AG09309 (cell line): ENCODE data around the gene ARHGEF9.

Experiments used
- DNase-seq: peaks from one replicate; pipeline ENCODE4 v3.0.0-alpha.2; 2010; ENCODE audit warnings: low read depth
- H3K4me3 ChIP-seq: 2 replicates; pipeline ENCODE4 v1.5.1; 2011; ENCODE audit warnings: mild to moderate bottlenecking, low read depth, low read length, moderate library complexity; ENCODE audit not compliant: control insufficient read depth
- TF ChIP-seq, protein P1 (sequence below): IDR thresholded peaks from 2 replicates; pipeline ENCODE4 v1.5.1; 2011; ENCODE audit warnings: mild to moderate bottlenecking, low read depth, low read length, inconsistent platforms; ENCODE audit not compliant: insufficient read depth, control insufficient read depth; ENCODE audit errors: missing control alignments

ARHGEF9 gene

DNA sequence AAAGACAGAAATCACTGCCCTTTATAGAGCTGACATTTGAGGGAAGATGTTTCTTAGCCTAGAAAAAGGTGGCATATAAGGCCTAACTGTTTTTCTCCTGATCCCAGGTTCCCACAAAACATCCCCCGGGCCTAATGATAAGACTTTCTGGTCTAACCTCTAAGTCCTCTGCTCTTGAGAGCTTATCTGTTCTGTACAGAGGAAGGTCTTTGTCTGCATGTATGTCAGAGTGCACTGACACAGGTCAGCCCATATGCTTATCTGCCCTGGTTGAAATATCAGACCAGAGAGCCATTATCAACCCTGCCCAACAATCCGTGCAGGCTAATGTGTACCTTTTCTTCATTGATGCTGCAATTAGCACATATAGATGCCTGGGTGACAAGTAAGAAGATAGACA, 76.2 kb downstream of the ARHGEF9 start:
- no peak overlapping the region for H3K4me3 ChIP-seq
- DNase-seq, result no peak
- TF ChIP-seq, protein P1, sequence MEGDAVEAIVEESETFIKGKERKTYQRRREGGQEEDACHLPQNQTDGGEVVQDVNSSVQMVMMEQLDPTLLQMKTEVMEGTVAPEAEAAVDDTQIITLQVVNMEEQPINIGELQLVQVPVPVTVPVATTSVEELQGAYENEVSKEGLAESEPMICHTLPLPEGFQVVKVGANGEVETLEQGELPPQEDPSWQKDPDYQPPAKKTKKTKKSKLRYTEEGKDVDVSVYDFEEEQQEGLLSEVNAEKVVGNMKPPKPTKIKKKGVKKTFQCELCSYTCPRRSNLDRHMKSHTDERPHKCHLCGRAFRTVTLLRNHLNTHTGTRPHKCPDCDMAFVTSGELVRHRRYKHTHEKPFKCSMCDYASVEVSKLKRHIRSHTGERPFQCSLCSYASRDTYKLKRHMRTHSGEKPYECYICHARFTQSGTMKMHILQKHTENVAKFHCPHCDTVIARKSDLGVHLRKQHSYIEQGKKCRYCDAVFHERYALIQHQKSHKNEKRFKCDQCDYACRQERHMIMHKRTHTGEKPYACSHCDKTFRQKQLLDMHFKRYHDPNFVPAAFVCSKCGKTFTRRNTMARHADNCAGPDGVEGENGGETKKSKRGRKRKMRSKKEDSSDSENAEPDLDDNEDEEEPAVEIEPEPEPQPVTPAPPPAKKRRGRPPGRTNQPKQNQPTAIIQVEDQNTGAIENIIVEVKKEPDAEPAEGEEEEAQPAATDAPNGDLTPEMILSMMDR, result no peak

DNA sequence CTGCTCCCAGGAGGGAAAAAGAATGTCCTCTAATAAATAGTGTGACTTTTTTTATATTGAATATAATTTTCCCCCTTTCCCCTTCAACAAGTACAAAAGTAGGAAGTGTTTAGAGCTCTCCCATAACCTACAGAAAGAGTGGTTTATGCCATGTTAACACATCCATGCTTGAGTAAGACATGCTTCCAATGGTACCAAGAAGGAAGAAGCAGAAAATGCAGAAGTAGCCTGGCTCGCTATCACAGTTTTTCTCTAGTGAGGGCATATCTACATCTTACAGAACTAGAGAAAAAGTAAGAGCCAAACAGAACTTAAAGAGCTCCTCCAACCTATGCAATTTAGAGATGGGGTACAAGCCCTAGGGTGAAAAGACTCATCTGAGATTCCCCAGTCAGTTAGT, 82.5 kb downstream of the ARHGEF9 start:
- DNase-seq, result no peak
- TF ChIP-seq, protein P1, result no peak
- H3K4me3 ChIP-seq, result no peak overlapping the region

DNA sequence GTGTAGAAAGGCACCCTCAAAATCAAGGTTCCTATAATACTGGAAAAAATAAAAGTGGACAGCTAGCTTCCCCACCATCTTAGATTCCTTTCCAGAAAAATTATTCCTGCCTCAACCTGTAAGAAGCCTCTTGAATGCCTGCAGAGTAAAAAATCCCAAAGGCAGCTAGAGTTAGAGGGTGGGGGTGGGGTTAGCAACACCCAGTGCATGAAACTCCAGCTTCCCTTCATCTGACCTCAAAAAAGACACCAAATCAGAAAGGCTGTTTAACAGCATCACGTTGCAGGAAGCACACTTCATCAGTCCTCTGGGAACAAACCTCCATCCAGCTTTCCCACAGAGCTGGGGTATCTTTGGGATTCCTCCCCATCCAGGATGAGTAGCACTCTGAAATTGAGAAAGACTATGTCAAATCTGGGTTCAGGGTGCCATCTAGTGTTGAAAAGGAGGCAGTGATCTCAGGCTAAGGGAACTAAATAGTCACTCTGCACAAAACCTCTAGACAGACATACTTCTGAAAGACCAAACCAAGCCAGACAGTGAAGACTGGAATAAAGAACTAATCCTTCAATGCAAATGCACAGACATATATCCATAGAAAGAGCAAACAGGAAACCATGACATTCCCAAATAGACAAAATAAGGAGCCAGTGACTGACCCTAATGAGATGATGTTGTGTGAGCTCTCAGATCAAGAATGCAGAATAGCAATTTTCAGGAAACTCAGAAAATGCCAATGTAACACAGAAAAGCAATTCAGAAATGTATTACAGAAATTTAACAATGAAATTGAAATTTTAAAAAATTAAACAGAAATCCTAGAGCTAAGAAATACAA, 97.9 kb downstream of the ARHGEF9 start:
- peak; percentile 37 for DNase-seq
- TF ChIP-seq, protein P1, result peak; percentile 84
- H3K4me3 ChIP-seq, result no peak overlapping the region

DNA sequence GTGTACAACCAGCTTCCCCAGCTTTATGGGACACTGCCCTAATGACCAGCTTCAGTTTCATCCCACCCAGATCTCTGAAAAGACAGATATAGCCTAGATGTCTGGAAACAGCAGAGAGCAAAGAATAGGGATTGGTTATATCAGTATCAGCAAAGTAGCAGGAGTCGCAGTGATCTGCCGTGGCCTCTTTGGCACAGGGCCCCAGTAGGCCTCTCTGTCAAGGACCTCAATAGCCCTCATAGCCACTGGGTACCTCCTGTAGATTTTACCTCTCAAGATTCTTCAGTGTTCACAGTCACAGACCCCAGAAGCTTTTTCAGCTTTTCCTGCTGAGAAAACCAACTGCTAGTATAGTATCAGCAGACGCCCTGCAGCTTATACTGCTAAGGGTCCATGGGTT, 104.6 kb downstream of the ARHGEF9 start:
- no peak overlapping the region for H3K4me3 ChIP-seq
- no peak for DNase-seq
- TF ChIP-seq, protein P1, result no peak

DNA sequence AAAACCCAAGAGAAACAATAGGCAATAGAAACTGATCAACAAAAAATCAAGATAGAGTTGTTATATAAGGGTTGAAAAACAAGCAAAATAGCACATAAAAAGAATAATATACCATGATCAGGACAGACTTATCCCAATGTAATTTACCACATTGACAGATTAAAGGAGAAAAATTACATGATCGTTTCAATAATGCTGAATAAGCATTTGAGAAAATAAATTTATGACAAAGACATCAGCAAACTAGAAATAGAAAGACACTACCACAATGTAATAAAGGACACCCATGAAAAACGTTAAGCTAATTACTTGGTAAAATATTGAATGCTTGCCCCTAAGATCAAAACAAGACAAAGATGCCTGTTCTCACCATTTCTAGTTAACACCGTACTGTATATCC, 105.6 kb downstream of the ARHGEF9 start:
- TF ChIP-seq, protein P1, result no peak
- no peak overlapping the region for H3K4me3 ChIP-seq
- DNase-seq, result no peak

DNA sequence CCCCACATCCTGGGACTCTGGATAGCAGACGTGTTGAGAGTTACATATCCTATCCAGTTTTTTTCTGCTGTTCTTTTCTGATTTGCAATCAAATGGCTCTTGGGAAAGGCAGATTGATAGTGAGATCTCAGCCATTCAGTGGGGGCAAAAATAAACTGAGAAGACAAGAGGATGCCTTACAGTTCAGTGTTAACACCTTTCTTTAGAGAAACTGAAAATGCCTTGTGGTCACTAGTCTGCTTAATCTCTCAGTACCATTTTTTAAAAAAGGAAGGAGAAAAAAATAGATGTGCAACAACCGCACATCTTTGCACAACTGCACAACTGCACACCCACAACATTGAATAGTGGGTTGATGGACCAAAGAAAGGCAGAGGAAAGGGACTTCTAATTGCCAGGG, 109.3 kb downstream of the ARHGEF9 start:
- no peak overlapping the region for H3K4me3 ChIP-seq
- TF ChIP-seq, protein P1, result no peak
- DNase-seq, result no peak
